Calu3 (cell line): ENCODE data around the gene PDGFRB. TPM values are rescaled to one million over a fixed set of nuclear protein-coding genes. Genes with fewer than 3 reads are reported as not detected.

Experiments used
- BruUV-seq: library from RNA; stranded (reverse); fragments of 400-500 nt; replicated peaks from 2 replicates; lab custom pipeline; 2021; lab: Mats Ljungman, UMichigan
- CTCF ChIA-PET: fragments of 300-600 bp; sonication (Branson Sonifier 250); formaldehyde crosslinking; loops from one replicate; lab custom pipeline; 2022; ENCODE audit warnings: antibody characterized with exemption; lab: Charles Lee
- DNase-seq: peaks from one replicate; pipeline ENCODE4 v3.0.0; 2022
- H3K27ac Mint-ChIP-seq: one replicate; pipeline ENCODE4 v1.8.0; 2022; ENCODE audit warnings: mixed read lengths; ENCODE audit not compliant: unreplicated experiment
- H3K27me3 Mint-ChIP-seq: one replicate; pipeline ENCODE4 v1.8.0; 2022; ENCODE audit warnings: mixed read lengths; ENCODE audit not compliant: unreplicated experiment
- H3K36me3 Mint-ChIP-seq: one replicate; pipeline ENCODE4 v1.8.0; 2022; ENCODE audit warnings: mild to moderate bottlenecking, moderate library complexity, mixed read lengths; ENCODE audit not compliant: insufficient read depth, unreplicated experiment
- H3K4me1 Mint-ChIP-seq: one replicate; pipeline ENCODE4 v1.8.0; 2022; ENCODE audit warnings: mild to moderate bottlenecking, low read depth, mixed read lengths; ENCODE audit not compliant: unreplicated experiment
- H3K4me3 Mint-ChIP-seq: one replicate; pipeline ENCODE4 v1.8.0; 2022; ENCODE audit warnings: mild to moderate bottlenecking, low read depth, moderate library complexity, mixed read lengths; ENCODE audit not compliant: unreplicated experiment
- H3K9me3 Mint-ChIP-seq: one replicate; pipeline ENCODE4 v1.8.0; 2022; ENCODE audit warnings: low read depth, mixed read lengths; ENCODE audit not compliant: unreplicated experiment
- intact Hi-C: fragments of 100-400 bp; cut with micrococcal nuclease; formaldehyde crosslinking; loops from one replicate; pipeline ENCODE4 v1.10.0; 2022; ENCODE audit not compliant: unreplicated experiment
- total RNA-seq: library from RNA; stranded (reverse); gene quantifications from 2 replicates; pipeline ENCODE4 v1.2.3, GENCODE V29; 2022
- TF ChIP-seq, protein P1 (sequence below): fragments of 200-600 bp; IDR thresholded peaks from one replicate; pipeline ENCODE4 v1.8.0; 2022; ENCODE audit warnings: antibody characterized with exemption; ENCODE audit not compliant: unreplicated experiment

Gene PDGFRB
- total RNA-seq, 1 experiment from 2014 or later = not detected

DNA sequence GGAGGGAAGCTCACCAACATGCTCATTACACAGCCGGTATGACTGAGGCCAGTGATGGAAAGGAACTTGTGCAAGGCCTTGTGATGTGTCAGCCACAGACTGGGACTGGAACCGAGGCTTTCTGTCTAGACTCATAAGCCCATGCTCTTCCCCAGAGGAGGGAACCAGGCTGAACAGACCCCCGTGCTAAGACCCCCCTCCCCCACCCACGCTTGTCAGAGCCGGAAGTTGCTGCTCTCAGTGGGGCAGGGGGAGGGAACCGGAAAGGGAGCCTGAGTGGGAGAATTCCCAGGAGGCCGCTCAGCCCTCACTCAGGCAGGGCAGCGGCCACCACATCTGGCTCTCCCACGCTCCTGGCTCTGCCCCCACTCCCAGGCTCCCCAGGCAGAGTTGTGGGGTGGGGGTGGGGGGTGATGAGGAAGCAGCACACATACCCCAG is 4.1 kb upstream of the PDGFRB start:
- CTCF ChIA-PET = no interaction called here
- TF ChIP-seq, protein P1, sequence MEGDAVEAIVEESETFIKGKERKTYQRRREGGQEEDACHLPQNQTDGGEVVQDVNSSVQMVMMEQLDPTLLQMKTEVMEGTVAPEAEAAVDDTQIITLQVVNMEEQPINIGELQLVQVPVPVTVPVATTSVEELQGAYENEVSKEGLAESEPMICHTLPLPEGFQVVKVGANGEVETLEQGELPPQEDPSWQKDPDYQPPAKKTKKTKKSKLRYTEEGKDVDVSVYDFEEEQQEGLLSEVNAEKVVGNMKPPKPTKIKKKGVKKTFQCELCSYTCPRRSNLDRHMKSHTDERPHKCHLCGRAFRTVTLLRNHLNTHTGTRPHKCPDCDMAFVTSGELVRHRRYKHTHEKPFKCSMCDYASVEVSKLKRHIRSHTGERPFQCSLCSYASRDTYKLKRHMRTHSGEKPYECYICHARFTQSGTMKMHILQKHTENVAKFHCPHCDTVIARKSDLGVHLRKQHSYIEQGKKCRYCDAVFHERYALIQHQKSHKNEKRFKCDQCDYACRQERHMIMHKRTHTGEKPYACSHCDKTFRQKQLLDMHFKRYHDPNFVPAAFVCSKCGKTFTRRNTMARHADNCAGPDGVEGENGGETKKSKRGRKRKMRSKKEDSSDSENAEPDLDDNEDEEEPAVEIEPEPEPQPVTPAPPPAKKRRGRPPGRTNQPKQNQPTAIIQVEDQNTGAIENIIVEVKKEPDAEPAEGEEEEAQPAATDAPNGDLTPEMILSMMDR = no peak
- H3K4me3 Mint-ChIP-seq = no peak overlapping the region
- intact Hi-C loops = no loop called here
- no peak overlapping the region for H3K27ac Mint-ChIP-seq
- peaks cover 25% of the 10 kb centered on the region for H3K4me1 Mint-ChIP-seq
- H3K36me3 Mint-ChIP-seq = no peaks in the 10 kb centered on the region
- H3K27me3 Mint-ChIP-seq = peaks cover 34% of the 10 kb centered on the region
- no peak for DNase-seq
- H3K9me3 Mint-ChIP-seq = no peaks in the 10 kb centered on the region
- BruUV-seq = no TSS peak

DNA sequence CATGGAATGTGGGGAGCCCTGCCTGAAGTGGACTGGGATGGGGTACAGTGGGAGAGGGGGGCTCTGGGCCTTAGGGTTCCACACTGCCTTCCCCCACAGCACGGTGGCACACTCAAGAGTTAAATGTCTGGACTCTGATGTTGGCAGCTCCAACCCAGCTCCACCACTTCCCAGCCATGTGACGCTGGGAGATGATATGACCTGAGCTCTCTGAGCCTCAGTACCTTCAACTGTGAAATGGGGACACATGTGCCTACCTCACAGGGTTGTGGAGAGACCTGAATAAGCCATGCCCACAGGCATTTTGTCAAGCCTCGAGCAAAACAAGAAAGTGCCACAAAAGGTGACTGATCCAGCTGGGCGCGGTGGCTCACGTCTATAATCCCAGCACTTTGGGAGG is 3.4 kb upstream of the PDGFRB start:
- H3K27ac Mint-ChIP-seq = no peak overlapping the region
- intact Hi-C loops = no loop called here
- CTCF ChIA-PET = interaction anchor here (1.2 kb wide), 1 partner anchor 59 kb away, joined by 4 read pairs; no protein-coding TSS in a partner anchor

DNA sequence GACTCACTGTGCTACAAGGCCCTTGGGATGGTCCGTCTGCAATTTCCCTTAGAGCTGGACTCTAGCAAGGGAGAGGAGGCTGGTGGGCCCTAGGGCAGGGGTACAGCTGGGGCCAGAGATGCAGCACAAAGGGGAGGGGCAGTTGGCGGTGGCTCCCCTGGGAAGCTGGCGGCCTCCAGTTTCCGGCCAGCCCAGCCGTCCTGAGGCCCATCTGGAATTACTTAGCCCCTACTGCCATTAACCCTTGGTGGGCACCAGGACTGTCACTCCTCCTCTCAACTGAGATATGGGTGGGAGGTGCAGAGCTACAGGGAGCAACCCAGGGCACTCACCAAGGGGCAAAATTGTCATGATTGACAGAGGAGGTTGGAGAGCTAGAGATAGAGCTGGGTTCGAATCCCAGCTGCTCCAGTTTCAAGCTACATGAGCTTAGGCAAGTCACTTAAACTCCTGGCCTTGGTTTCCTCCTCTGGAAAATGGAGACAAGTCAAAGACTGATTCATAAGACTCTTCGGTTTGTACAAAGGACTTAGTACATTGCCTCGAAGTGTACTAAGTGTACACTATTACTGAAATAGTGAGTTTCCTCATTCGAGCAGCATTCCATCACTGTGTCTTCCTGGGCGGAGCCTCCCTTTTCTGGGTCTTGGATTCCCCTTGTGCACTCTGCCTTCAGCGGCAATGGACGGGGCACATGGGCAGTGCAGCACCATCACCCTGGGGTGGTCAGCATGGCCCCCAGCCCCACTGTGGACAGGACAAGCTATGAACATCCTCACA is 2.7 kb upstream of the PDGFRB start:
- no peaks in the 10 kb centered on the region for H3K9me3 Mint-ChIP-seq
- TF ChIP-seq, protein P1 = no peak
- peaks cover 11% of the 10 kb centered on the region for H3K4me1 Mint-ChIP-seq
- no peaks in the 10 kb centered on the region for H3K36me3 Mint-ChIP-seq
- H3K4me3 Mint-ChIP-seq = no peak overlapping the region
- peaks cover 48% of the 10 kb centered on the region for H3K27me3 Mint-ChIP-seq
- CTCF ChIA-PET = interaction anchor here (1.2 kb wide), 1 partner anchor 60 kb away, joined by 4 read pairs; no protein-coding TSS in a partner anchor
- DNase-seq = no peak
- no peak overlapping the region for H3K27ac Mint-ChIP-seq
- intact Hi-C loops = no loop called here
- no TSS peak for BruUV-seq

More for the DNA sequence above, 3.4 kb upstream of the PDGFRB start:
- no TSS peak for BruUV-seq
- Mint-ChIP-seq H3K27me3 (peaks cover 42% of the 10 kb centered on the region), H3K36me3 (no peaks in the 10 kb centered on the region), H3K4me3 (no peak overlapping the region), H3K9me3 (no peaks in the 10 kb centered on the region), H3K4me1 (peaks cover 18% of the 10 kb centered on the region)
- no peak for DNase-seq
- TF ChIP-seq, protein P1 = no peak

DNA sequence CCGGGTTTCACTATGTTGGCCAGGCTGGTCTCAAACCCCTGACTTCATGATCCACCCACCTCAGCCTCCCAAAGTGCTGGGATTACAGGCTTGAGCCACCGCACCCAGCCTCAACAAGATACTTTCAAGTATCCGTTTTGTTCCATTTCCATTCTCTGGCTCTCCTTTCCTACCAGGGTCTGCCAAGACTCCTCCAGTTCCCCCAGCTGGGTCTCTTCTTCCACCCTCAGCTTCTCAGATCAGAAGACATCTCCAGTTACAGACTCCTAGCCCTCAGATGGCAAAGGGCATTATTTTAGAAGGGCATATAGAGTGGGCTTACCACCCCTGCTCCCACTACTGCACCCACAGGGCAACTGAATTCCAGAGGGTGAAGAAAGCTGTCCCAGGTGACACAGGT is 1.5 kb upstream of the PDGFRB start:
- Mint-ChIP-seq H3K27ac (no peak overlapping the region), H3K4me1 (peaks cover 10% of the 10 kb centered on the region), H3K36me3 (no peaks in the 10 kb centered on the region), H3K4me3 (no peak overlapping the region), H3K27me3 (peaks cover 60% of the 10 kb centered on the region), H3K9me3 (no peaks in the 10 kb centered on the region)
- DNase-seq = no peak
- intact Hi-C loops = no loop called here
- CTCF ChIA-PET = interaction anchor here (0.6 kb wide), 1 partner anchor 277 kb away, joined by 5 read pairs; no protein-coding TSS in a partner anchor
- TF ChIP-seq, protein P1 = no peak
- BruUV-seq = no TSS peak
